ENCODE data around the gene SPC25.
"Not testable (repeated sequence)": the region's sequence is repeated elsewhere in the genome, so short reads cannot be mapped to it uniquely, and the experiment has no call there.

The SPC25 gene

DNA sequence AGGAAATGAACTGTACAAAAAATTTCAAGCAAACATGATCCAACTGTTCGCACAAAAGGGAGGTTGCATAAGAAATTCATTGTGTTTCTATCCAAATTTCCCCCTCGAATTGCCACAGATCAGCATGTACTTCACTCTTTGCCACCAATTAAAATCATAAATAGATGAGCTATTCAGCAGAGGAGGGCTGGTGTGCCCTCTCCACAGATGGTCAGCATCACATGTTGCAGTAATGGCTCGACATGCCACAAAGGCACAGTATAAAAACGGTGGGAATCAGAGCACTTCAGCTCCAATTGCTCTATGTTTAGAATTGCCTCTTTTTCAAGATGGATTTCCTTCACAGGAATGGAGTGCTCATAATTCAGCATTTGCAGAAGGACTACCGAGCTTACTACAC lies 10.8 kb upstream of the SPC25 start, which contains the start of gene G6PC2:
Gene G6PC2 (plus strand): TSS at position 289 of the 400 bp plus-strand sequence. CDS start 41 bp downstream, at position 330.
- no peak for DNase-seq

DNA sequence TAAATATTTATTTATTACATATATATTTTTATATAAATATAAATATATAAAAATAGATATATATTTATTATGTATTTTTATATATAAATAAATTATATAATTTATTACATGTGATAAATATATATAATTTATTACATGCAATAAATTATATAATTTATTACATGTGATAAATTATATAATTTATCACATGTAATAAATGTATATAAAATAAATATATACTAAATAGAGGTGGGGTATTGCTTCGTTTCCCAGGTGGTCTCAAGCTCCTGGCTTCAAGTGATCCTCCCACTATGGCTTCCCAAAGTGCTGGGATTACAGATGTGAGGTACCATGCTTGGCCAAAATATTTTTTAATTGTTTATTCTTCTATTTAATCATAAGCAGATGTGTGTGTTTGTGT lies 7.2 kb upstream of the SPC25 start:
- DNase-seq, result no peak

DNA sequence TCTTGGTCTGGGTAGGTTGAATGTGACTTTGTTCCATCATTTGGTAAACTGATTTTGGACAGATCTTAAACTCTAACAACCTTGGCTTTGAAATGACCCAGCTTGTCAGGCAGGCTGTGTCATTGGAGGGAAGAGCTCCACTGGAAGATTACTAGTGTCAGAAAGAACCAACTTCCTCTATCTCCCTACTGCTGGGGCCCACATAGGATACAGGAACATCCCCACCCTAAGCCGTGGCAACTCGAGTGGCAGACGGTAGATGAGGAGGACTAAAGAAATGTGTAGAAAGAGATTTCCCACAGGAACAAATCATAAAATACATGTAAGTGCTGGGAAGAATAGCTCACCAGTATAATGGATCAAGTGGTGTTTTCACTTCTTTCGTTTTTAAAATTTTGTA lies 6.6 kb upstream of the SPC25 start:
- no peak for DNase-seq

DNA sequence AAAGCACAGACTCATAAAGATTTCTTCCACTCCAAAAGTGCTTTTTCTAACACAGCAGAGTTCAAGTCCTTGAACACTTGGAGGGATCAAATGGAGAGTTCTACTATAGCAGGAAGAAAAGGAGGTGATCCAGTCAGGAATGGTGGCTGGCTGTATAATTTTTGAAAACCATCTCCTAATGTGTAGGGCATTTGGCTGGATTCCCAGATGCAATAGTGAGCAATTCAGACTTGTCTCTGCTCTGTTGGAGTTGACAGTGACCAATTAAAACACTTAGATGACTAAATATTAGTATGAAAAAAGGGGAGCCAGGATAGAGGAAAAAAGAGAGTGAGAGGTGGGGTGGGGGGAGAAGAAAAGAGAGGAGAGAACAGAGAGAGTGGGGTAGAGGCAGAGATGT lies 5.5 kb upstream of the SPC25 start:
- DNase-seq, result no peak

DNA sequence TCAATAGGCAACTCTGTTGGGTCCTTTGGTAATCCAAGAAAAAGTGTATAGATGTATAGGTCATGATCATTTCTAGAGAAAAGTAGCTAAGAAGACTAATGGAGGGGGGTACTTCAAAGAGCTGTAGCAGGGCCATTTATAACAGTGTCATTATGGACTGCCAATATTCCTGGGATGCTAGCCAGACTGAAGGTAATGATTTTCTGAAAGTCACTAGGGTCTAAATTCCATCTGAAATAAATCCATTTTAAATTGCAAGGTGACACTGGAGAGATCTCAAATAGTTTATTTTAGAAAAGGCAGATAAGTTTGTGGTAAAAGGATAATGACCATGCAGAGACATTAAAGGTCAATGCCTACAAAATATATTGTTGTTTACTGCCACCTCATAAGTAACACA lies 4.5 kb upstream of the SPC25 start:
- no peak for DNase-seq

DNA sequence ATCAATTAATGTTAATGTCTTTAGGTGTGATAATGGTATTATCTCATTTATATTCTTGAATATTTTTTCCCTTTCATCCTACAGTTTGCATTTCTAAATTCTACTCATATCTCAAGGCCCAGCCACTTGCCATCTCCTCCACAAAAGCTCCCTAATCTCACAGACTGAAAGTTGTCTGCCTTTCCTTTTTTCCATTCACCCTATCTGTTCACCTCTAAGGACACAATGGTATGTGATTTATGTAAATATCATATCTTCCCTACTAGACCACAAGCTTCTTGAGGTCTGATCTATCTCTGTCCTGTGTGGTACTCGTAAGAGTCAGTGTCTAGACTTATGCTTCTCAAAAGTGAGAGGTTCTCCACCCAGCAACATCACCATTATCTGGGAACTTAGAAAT lies 3.9 kb upstream of the SPC25 start:
- DNase-seq, result no peak

DNA sequence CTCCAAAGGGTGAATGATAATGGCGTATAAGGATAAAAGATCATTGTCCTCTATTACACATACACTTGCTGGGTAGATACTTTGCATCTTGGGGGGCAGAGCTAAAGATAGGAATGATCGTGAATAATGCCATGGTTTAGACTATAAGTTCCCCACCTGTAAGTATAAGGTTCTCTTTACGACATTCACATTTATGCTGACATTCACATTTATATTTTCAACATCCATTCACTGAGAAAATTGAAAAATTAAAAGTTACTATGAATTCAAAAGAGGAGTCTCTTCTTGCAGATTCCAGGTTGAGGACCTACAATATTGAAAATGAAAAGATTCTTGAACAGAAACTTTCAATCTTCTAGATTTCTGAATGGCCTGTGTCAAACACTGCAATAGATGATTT lies 2.1 kb upstream of the SPC25 start:
- DNase-seq, result no peak

DNA sequence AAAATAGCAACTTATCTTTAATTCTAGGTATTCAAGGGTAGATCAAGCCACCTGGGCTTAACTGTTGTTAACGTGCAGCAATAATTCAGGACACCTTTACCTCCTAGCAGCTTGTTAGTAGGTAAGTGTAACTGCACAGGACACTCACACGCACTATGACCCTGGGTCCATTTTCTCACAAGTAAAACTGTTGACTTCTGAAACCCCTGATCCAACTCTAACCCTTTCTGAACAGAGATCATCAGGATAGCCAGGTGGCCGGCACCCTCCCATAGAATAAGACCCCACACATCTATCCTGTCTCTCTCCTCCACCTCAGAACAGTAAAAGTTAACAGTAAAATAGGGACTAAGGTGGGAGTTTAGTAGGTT lies 610 bp downstream of the SPC25 start:
- DNase-seq, result no peak

DNA sequence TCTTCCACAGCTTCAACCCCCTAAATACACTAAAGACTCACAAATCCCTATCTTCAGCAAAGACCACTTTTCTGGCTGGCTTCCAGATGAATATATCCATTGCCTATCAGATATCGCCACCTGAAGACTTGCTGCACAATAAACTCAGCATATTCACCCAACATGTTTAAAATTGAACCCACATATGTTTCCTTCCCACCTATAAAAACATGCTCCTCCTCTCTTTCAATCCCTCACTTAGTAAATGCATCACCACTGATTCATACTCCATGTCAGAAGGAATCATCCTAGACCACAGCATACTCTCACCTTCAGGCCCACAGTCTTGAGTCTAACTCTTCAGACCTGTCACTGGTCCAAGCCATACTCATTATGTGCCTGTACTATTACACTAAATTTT lies 5.3 kb downstream of the SPC25 start:
- peak; percentile 20 for DNase-seq

DNA sequence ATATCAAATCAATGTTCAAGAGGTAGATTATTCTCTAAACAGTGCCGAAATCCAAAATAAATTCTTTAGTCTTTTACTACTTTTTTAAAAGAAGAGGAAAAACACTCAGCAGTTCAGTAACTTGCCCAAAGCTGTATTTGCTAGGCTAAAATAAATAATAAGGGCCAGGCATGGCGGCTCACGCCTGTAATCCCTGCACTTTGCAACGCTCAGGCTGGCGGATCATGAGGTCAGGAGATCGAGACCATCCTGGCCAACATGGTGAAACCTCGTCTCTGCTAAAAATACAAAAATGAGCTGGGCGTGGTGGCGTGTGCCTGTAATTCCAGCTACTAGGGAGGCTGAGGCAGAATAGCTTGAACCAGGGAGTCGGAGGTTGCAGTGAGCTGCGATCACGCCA lies 8.1 kb downstream of the SPC25 start:
- DNase-seq, result not testable (repeated sequence)

DNA sequence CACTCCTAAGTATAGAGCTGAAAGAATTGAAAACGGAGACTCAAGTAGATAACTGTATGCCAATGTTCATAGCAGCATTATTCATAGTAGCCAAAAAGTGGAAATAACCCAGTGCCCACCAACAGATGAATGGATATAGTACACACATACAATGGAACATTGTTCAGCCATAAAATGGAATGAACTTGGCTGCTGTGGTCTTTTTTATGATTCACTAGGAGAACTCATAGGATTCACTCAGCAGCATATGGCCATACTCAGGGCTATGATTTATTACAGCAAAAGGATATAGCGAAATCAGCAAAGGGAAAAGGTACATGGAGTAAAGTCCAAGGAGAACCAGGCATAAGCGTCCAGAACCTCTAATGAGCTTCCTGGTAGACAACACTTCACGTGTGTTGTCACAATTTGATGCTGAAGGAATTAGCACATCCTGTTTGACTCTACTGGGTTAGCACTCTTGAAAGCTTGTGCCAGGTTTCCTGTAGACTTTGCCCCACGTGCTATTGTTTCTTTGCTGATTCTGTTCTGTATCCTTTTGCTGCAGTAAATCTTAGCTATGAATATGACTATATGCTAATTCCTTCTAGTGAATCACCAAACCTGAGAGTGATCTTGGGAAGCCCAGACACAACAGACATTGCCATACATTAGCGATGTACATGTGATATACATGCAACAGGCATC lies 15.7 kb downstream of the SPC25 start:
- DNase-seq, result no peak

DNA sequence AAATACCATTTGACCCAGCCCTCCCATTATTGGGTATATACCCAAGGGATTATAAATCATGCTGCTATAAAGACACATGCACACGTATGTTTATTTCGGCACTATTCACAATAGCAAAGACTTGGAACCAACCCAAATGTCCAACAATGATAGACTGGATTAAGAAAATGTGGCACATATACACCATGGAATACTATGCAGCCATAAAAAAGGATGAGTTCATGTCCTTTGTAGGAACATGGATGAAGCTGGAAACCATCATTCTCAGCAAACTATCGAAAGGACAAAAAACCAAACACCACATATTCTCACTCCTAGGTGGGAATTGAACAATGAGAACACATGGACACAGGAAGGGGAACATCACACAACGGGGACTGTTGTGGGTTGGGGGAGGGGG lies 19.4 kb downstream of the SPC25 start:
- DNase-seq, result not testable (repeated sequence)

DNA sequence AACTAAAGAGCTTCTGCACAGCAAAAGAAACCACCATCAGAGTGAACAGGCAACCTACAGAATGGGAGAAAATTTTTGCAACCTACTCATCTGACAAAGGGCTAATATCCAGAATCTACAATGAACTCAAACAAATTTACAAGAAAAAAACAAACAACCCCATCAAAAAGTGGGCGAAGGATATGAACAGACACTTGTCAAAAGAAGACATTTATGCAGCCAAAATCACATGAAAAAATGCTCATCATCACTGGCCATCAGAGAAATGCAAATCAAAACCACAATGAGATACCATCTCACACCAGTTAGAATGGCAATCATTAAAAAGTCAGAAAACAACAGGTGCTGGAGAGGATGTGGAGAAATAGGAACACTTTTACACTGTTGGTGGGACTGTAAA lies 19.9 kb downstream of the SPC25 start:
- DNase-seq, result not testable (repeated sequence)

DNA sequence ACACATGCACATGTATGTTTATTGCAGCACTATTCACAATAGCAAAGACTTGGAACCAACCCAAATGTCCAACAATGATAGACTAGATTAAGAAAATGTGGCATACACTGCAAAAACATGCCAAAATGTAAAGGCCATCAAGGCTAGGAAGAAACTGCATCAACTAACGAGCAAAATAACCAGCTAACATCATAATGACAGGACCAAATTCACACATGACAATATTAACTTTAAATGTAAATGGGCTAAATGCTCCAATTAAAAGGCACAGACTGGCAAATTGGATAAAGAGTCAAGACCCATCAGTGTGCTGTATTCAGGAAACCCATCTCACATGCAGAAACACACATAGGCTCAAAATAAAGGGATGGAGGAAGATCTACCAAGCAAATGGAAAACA lies 23.1 kb downstream of the SPC25 start:
- not testable (repeated sequence) for DNase-seq

DNA sequence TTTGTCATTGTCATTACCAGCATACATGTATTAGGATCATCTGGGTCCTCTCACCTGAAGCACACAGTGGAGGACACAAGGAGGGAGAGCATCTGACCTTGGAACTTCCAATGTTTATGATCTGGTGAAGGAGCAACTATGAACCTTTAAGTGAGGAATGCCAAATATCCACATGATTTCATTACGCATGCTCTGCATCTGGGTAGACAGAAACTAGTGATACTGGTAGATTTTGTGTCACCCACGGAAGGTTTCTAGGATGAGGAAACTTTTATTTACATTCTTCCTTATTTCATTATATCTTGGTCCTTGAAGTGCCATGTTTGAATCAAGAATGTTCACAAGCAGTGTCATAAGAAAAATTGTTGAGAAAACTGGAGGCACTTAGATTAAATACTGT lies 32.1 kb downstream of the SPC25 start:
- no peak for DNase-seq

DNA sequence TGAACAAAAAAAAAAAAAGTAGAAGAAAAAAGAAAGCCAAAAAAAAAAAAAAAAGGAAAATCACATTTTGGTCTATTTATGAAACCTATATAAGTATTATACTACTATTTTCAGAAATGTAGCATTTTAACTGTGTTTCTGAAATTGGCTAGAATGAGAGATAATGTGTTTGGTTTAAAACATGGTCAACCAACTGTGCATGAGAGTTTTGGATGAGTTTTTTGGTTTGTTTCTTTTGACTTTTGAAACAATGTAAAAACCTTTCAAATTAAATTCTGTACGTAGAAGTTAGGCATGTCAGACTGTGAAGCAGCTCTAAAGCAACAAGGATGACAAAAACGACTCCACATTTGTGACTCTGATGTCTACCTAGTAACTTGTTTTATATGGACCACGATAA lies 34.6 kb downstream of the SPC25 start:
- no peak for DNase-seq

DNA sequence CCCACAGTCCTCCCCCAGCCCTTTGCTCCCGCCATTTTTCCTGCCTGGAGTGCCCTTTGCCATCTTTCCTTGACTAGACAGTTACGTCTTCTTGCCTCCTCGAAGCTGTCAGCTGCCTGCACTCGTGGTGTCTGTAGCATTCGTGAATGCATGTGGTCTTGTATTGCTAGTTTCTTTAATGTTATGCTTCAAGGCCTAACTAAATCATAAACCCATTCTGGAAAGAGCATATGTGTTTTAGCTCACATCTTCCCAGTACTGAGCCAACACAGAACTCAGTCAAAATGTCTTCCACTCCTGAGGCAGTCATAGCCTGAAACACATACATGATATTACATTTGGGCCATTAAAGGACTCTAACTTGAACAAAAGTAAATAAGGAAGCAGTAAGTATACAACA lies 35.6 kb downstream of the SPC25 start:
- no peak for DNase-seq

DNA sequence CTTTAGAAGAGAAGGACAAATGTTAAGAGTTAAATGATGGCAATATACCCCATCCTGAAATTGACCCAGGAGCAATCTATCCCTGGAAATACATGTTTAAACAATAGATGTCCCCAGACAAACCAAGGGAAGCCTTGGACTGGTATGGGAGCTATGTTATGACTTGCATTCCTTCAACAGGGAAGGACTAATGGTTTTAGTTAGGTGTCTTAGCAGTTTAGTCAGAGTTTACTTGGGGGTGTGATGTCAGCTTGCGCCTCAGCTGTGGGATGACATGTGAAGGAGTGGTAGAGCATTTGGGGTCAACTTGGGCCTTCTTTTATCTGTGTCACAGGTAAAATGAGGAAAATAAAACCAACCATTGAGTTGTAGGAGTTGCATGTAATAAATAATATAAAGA lies 36.8 kb downstream of the SPC25 start:
- DNase-seq, result no peak

DNA sequence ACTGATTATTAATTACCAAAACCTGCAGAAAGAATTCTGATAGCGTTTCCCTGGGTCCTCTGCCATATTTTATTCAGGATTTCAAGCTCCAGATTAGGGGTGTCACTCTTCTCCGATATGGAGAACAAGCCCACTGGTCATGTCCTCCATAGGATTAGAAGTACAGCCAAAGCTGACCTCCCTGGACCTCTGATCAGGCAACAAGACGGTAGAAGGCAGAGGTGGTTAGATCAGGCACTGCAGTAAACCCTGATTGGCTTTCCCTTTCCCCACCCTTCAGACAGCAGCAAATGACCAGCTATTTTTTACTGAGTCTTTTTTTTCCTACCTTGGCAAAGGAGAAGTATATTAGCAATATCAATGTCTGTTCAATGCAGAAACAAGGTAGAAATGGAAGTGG lies 37.7 kb downstream of the SPC25 start:
- no peak for DNase-seq

DNA sequence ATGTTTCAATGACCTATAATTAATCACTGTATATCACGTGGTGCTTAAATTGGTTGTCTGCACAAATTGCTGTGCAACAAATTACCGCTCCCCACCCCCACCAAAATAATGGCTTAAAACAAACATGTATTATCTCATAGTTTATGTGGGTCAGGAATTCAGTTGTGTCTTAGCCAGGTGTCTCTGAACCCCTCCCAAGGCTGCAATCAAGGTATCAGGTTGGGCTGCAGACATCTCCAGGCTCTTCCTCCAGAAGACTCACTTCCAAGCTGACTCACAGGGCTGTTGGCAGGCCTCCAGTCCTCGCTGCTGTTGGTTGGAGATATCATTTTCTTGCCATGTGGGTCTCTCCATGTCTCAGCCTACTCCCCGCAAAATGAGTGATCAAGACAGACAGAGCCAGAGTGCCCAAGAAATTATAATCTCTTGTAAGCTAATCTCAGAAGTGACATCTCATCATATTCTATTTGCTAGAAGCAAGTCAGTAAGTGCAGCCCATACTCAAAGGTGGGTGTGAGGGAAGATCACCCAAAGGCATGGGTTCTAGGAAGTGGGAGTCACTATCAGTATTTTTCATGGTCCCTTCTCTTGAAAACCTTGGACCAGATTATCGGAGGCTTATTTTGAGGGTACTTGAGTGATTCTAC lies 38.4 kb downstream of the SPC25 start:
- DNase-seq, result no peak

DNA sequence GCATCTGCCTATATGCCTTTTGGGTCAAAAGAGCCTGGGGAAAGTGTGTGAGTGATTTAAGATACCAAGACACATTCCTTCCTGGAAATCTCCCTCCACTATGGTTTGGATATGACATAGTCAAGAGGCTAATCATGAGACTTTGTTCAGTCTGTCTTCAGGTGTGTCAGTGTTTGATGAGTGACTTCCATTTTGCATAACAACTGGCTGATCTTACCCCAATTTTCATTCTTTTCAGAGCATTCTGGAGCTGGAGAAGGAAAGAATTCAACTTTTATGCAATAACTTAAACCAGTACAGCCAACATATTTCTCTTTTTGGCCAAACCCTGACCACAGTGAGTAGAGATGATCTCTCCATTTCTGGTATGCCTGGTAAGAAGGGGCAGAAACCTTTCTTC lies 39.4 kb downstream of the SPC25 start:
- DNase-seq, result no peak

DNA sequence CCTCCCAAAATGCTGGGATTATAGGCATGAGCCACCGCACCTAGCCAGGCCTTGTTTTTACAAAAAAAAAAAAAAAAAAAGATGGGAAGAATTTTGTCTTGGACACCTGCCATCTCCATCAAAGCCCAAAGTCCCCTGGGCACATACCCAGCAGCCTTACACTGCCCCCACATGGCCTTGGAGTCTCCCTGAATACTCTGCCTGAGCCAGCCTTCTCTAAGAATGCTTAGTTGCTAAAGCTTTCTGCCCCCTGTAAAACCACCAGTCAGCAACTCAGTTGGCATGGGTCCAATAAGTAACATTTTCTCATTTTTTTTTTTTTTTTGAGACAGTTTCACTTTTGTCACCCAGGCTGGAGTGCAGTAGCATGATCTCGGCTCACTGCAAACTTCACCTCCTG lies 40.6 kb downstream of the SPC25 start:
- DNase-seq, result no peak

DNA sequence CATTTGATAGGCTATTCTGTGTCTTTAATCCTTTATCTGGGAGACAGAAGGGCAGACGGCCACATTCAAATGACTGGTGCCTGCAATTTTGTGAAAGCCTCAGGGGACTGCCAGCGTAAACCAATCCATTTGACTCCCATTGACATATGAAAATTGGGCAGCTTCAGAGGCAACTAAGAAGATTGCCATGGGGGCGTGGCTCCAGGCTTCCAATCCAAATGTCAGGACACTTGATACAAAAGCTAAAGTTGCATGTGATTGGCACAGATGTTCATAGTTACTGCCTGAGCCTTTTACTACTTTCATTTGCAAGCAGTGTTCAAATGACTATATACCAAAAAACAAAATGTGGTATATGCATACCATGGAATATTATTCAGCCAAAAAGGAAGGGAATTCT lies 42.0 kb downstream of the SPC25 start:
- no peak for DNase-seq

DNA sequence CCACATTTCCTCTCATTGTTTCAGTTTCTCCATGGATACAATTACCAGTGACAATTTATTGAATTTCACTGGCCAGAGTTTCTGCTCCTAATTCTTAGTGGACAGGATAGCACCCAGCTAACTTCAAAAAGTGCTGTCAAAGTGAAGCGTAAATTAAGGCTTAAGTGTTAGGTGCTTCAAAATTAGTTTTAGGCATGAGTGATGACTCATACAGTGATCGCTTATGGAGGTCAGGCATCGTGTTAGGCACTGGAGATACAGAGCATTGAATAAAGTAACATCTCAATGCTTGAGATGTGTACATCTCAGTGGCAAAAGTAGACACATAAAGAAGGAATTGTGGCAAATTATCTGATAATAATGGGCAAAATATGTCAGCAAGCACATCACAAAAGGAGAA lies 47.0 kb downstream of the SPC25 start:
- DNase-seq, result no peak

DNA sequence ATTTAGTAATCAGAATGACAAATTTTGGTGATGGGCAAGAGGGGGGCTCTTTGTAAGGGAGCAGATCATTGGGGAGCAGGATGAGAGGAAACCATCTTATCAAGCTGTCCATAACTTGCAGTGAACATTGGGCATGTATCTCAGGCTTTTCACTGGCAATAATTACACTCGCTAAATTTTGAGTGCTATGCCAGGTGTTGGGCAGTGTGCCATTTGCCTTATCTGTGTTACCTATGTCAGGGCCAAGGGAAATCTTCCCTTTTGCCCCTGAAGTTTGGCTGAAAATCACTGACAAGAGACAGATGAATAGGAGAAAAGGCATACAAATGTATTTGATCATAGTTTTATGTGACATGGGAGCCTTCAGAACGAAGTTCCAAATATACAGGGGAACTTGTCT lies 48.8 kb downstream of the SPC25 start:
- DNase-seq, result no peak

Measured in activated CD4-positive, alpha-beta T cell treated with anti-CD3 and anti-CD28 coated beads, Interleukin-2, amount 50 U/mL, for 16 hours (primary cell).